Occipital lobe (tissue), 2 donors: ENCODE results near the gene CPZ. TPM values are rescaled to one million over a fixed set of nuclear protein-coding genes. Genes with fewer than 3 reads are reported as not detected.

Source experiments
- DNase-seq: peaks from one replicate; lab custom pipeline; 2025; lab: John Stamatoyannopoulos, UW
- total RNA-seq: library from RNA; depleted of rRNA; stranded (reverse); fragments of >200 nt; gene quantifications from one replicate; pipeline ENCODE4 v1.2.3, GENCODE V29; 2014

Gene CPZ
- total RNA-seq, 1 donor from 2014 or later: 3.9 TPM

DNA sequence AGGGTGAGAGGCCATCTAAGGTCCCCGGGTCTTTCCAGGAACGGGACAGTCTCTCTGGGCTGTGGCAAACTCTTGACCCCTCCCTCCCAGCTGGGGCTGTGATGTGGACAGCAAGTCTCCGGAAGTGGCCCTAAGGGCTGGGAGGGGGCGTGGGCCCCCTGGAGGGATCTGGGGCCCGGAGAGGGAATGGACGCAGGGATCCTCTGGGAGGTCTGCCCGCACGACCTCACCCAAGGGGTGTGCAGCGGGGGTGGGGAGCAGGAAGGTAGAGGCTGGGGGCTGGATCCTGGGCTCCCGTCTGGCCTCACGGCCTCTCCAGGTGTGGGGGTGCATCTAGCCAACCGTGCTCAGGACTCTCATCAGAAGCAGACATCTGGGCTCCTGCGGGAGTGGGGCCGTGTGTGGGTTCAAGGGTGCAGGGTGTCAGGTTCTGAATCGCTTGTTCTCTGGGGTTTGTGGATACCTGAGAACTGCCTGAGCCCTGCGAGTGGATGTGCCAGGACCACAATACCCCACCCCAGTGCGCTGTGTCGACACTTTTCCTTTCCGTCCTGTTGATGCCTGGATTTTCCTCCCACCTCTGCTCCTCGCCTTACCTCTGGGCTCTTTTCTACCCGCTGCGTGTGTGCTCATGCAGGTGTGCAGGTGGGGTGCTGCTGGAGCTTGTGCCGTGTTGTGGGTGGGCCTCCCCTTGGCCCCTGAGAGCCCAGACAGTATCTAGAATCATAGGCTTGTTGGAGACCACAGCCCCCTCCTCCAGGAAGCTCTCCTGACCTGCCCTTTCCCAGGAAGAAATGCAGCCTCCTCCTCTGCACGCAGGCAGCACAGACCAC is 915 bp downstream of the CPZ start:
- DNase-seq: no peak

GRCh38 chr4:8594097-8595038 is 1.8 kb downstream of the CPZ start:
- peak; percentile 24 for DNase-seq

- DNase-seq: no peak
These were observed 2.9 kb downstream of the CPZ start for GRCh38 chr4:8595237-8596087.

DNA sequence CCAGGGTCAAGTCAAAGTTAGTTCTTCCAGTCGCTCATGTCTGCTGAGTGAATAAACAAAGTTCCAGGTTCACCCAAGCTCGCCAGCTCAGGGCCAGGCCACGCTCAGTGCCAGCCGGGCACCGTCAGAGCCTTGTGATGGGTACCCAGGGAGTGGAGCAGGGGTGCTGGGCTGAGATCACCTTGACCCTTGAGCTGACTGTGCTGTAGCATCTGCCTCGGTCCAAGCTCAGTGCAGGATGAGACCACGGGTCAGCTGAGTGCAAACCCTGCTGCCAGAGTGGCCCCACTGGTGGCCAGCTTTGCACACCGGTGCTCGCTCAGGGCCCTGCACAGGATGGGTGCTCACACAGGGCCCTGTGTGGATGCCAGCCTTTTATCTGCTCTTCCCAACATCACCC is 4.3 kb downstream of the CPZ start:
- DNase-seq: no peak

- DNase-seq: no peak
These were observed 4.8 kb downstream of the CPZ start for GRCh38 chr4:8597319-8597718.

GRCh38 chr4:8597791-8598190 is 5.2 kb downstream of the CPZ start:
- DNase-seq: no peak

DNA sequence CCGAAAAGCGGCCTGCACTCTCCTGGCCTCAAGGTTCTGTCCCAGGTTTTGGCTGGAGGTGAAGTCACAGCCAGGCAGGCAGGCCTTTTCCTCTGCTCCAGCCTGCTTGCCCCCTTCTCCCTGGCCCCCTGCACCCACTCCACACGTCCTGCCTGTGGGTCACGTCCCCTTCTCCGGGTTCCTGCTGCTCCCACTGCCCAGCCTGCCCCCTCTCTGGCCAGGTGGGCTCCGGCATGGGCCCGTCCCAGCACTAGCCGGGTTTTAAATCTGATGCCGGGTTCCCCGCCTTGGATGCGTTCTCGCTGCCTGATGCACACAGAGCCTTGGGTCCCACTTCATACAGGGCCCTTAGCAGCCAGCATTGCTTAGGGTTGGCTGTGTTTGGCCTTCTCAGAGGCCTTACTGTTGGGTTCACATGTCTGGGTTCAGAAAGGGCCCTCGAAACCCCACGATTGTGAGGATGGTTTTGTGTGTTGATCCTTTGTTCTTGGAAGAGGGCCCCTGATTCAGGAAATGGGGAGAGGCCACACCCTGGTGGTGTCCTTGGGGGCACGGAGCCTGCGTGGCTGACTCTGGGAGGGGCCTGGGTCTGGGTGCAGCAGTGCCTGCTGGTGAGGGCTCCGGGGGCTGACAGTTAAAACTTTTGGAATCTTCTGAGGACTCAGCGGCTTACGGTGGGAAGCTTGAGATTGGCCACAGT is 6.0 kb downstream of the CPZ start:
- no peak for DNase-seq

DNA sequence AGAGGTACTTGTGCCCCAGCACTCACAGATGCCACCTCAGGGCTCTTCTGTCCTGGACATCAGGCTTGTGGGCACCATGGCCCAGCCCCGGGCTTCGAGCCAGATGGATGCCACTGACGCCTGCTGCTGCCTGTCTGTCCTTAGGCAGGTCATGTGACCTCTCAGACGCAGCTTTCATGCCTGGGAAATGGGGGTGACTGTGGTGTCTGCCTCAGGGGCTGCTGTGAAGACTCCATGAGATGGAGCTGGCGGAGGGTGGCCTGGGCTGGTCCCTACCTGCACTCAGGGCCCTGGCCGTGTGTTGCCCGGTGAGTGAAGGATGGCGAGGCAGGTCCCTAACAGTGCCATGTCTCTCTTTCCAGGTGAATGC is 6.5 kb downstream of the CPZ start:
- DNase-seq: no peak

- DNase-seq: no peak
These were observed 7.1 kb downstream of the CPZ start for GRCh38 chr4:8599657-8600056.

GRCh38 chr4:8600266-8600665 is 7.7 kb downstream of the CPZ start:
- DNase-seq: no peak

GRCh38 chr4:8600686-8601085 is 8.1 kb downstream of the CPZ start:
- no peak for DNase-seq

- no peak for DNase-seq
These were observed 8.5 kb downstream of the CPZ start for GRCh38 chr4:8601086-8601485.

- no peak for DNase-seq
These were observed 9.0 kb downstream of the CPZ start for GRCh38 chr4:8601556-8601955.

DNA sequence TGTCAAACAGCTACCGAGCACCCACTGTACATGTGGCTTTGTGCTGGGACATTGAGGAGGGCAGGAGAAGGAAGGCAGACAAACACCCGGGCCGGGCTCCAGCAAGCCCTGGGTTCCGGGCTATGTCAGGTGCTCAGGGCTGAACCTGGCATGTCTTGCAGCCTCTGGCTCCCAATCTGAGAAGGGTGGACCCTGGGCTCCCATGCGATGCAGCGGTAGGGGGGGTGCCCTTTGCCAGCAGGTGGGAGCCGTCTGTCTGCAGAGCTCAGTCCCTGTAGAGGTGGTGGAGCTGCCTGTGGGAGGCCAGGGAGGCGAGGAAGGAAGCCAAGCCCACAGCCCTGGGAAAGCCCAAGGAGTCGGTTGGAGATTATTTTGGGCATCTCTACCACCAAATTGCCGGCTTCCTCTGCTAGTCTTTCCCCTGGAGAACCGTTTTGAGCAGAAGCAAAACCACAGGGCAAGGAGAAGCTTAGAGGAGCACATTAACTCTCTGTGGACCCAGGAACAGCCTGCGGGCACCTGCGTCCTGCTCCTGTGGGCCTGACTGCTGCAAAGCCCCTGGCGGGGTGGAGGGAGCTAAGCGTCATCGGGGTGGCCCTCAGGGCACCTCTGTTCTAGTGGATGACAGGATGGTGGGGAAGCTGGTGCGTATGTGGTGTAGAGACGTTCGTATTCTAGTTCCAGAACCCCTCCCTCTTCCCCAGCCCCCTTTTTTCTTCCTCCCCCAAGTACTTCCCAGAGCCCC is 10.3 kb downstream of the CPZ start:
- no peak for DNase-seq

GRCh38 chr4:8603931-8604330 is 11.4 kb downstream of the CPZ start:
- DNase-seq: no peak

- no peak for DNase-seq
These were observed 12.7 kb downstream of the CPZ start for GRCh38 chr4:8605289-8605688.

DNA sequence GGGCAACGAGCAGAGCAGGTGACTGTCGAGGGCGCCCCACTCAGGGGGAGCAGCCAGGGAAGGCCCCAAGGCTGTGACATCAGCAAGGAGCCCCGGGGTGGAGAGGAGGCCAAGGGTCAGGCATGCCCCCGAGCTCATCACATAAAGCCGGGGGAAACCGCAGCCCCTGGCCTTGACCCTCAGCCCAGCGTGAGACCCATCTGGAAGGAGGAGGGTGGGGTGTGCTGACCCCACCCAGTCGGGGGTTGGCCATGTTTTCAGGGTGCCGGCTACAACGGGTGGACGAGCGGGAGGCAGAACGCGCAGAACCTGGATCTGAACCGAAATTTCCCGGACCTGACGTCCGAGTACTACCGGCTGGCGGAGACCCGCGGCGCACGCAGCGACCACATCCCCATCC is 13.9 kb downstream of the CPZ start:
- no peak for DNase-seq

GRCh38 chr4:8606966-8607365 is 14.4 kb downstream of the CPZ start:
- DNase-seq: no peak

- DNase-seq: no peak
These were observed 15.3 kb downstream of the CPZ start for GRCh38 chr4:8607603-8608481.
